C4-2B (cell line): Measurements from ENCODE around the gene ZNF175.

Experiments
- ZFX ChIP-seq: fragments of 450-650 bp; IDR thresholded peaks from 2 replicates; pipeline ENCODE4 v1.6.1; 2017
- TF ChIP-seq, protein P1 (sequence below): fragments of 450-650 bp; conservative IDR thresholded peaks from 2 replicates; pipeline ENCODE4 v1.5.1; 2017; ENCODE audit warnings: mild to moderate bottlenecking

DNA sequence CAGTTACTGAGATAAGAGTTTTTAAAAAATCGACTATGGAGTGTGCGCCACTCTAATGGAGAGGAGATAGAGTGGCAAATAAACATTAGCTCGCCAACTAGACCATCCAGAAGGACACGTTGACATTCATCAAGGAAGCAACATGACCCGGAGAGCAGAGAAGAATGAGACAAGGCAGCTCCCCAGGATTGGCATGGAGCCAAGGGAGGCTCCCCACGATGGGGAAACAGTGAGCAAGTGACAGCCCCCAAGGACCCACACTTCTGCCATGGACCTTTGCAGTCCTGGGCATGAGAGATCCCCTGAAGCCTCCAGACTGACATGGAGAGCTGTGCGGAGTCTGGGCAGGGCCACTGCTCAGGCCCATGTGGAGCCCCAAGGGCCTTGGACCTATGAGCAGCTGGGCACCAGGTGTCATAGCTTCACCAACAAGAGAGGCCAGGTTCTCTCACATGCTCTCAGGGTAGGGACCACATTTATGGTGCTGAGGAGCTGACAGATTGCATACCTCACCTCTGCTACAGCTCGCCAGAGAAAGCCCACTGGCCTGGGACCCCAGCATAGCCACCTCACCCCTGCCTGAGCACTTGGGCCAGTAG, 46.3 kb upstream of the ZNF175 start:
- TF ChIP-seq, protein P1, sequence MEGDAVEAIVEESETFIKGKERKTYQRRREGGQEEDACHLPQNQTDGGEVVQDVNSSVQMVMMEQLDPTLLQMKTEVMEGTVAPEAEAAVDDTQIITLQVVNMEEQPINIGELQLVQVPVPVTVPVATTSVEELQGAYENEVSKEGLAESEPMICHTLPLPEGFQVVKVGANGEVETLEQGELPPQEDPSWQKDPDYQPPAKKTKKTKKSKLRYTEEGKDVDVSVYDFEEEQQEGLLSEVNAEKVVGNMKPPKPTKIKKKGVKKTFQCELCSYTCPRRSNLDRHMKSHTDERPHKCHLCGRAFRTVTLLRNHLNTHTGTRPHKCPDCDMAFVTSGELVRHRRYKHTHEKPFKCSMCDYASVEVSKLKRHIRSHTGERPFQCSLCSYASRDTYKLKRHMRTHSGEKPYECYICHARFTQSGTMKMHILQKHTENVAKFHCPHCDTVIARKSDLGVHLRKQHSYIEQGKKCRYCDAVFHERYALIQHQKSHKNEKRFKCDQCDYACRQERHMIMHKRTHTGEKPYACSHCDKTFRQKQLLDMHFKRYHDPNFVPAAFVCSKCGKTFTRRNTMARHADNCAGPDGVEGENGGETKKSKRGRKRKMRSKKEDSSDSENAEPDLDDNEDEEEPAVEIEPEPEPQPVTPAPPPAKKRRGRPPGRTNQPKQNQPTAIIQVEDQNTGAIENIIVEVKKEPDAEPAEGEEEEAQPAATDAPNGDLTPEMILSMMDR: no peak
- no peak for TF ChIP-seq ZFX
